Kidney glomerular epithelial cell (primary cell): ENCODE measurements around the gene C6orf47.

Experiments used
- DNase-seq: peaks from one replicate; lab custom pipeline; 2025; lab: John Stamatoyannopoulos, UW

The C6orf47 gene

GRCh38 chr6:31636698-31637596, 23.6 kb downstream of the C6orf47 start:
- DNase-seq, result no peak

- no peak for DNase-seq
Observed at GRCh38 chr6:31634969-31635575, 25.5 kb downstream of the C6orf47 start.

- DNase-seq, result no peak
Observed at GRCh38 chr6:31634131-31634530, 26.4 kb downstream of the C6orf47 start.

GRCh38 chr6:31633447-31633846, 27.1 kb downstream of the C6orf47 start:
- DNase-seq, result no peak

GRCh38 chr6:31632279-31632946, 28.2 kb downstream of the C6orf47 start:
- DNase-seq, result no peak

GRCh38 chr6:31631681-31632278, 28.8 kb downstream of the C6orf47 start:
- DNase-seq, result no peak

- DNase-seq, result no peak
Observed at GRCh38 chr6:31631209-31631608, 29.4 kb downstream of the C6orf47 start.

GRCh38 chr6:31630177-31630934, 30.2 kb downstream of the C6orf47 start:
- DNase-seq, result no peak

GRCh38 chr6:31629014-31629413, 31.6 kb downstream of the C6orf47 start:
- no peak for DNase-seq

GRCh38 chr6:31627690-31628287, 32.8 kb downstream of the C6orf47 start:
- DNase-seq, result no peak

- no peak for DNase-seq
Observed at GRCh38 chr6:31626952-31627351, 33.6 kb downstream of the C6orf47 start.

- DNase-seq, result no peak
Observed at GRCh38 chr6:31624070-31624469, 36.5 kb downstream of the C6orf47 start.

- DNase-seq, result no peak
Observed at GRCh38 chr6:31622684-31623091, 37.9 kb downstream of the C6orf47 start.

GRCh38 chr6:31621991-31622390, 38.6 kb downstream of the C6orf47 start:
- no peak for DNase-seq

GRCh38 chr6:31621320-31621939, 39.1 kb downstream of the C6orf47 start:
- no peak for DNase-seq

- DNase-seq, result no peak
Observed at GRCh38 chr6:31620586-31621319, 39.8 kb downstream of the C6orf47 start, which contains the start of gene PRRC2A. Gene PRRC2A, plus strand, starts transcription at chr6:31620715. Its CDS starts 2,075 bp downstream, at chr6:31622790.

- peak; percentile 99 for DNase-seq
Observed at GRCh38 chr6:31619805-31620585, 40.6 kb downstream of the C6orf47 start.

GRCh38 chr6:31617010-31617409, 43.6 kb downstream of the C6orf47 start:
- no peak for DNase-seq

- DNase-seq, result no peak
Observed at GRCh38 chr6:31615748-31616147, 44.8 kb downstream of the C6orf47 start.
